ENCODE results near the gene AK9.
"Not testable (repeated sequence)": the region's sequence is repeated elsewhere in the genome, so short reads cannot be mapped to it uniquely, and the experiment has no call there.

AK9 gene

DNA sequence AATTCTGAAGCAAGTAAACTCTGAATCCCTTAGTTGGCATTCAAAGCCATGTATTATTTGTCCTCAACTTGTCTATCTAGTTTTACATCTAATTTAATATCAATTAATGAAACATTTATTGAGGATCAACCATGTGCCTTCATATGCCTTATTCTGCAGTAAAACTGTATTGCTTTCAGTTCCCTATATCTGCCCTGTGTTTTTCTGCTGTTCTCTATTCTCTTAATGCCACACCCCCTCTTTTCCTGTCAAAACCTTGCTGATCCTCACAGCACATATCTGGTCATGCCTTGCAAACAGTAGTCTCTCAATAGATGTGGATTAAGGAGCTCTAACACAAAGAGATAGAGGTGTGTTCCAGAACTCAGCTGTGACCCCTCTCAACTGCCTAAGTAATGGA lies 2.1 kb upstream of the AK9 start:
- DNase-seq: no peak

DNA sequence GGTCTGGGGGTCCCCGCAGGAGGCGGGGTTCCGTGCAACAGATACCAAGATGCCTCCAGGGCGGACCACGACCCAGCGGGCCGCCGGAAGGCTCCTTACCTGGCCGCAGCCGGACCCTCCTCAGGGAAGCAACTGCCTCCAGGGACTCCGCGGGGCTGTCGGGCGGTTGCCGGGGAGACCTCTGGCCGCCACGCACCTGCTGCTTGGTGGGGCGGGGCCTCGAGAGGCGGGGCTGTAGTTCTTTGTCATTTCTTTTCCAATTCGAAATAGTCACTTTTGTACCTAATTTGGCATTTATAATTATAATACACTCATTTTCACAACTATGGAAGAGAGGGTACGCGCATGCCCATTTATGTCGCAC lies 647 bp downstream of the AK9 start:
- DNase-seq: peak; percentile 25 to 38 (median 29)

DNA sequence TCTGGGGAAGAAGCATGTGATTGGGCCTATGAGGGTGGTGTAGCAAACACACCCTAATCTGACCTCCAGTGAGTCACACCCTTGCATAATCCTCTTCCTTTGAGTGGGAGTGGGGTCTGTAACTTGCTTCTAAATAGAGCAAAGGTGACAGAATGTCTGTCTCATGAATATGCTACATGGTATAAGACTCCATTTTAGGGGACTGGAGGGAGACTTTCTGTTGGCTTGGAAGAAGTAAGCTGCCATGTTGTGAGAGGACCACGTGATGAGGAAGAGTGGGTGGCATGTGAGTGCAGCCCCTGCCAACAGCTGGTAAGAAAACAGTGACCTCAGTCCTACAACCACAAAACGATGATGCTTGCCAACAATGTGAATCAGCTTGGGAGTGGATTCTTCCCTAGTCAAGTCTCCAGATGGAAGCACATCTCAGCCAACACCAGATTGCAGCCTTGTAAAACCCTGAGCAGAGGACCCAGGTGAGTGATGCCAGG lies 3.7 kb downstream of the AK9 start:
- DNase-seq: no peak

DNA sequence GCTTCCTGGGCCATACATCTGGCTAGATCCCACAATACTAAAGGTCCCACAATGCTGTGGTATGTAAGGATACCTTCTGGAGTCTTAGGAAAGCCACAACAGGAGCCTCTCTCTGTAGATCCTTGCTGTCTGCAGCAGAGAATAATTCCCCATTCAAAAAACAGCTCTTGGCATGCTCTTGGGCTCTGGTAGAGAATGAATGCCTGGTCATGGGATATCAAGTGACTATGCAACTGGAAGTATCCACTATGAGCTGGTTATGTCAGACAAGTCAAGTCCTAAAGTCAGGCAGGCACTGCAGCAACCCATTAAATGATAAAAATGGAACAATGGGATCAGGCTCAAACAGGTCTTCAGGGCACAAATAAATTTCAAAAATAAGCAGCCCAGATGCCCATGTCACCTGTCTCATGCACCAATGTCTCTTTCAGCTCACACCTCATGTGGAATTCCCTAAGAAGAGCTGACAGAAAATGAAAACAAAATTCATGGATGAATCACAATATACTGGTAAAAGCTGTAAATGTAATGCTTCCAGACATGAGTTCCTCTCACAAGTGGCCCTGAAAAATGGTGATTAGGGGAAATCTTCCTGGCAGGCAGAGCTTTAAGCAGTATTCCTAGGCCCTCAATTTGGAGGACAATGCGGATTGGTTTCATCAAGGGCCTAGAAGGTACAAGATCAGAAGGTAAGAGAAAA lies 4.3 kb downstream of the AK9 start:
- DNase-seq: no peak

DNA sequence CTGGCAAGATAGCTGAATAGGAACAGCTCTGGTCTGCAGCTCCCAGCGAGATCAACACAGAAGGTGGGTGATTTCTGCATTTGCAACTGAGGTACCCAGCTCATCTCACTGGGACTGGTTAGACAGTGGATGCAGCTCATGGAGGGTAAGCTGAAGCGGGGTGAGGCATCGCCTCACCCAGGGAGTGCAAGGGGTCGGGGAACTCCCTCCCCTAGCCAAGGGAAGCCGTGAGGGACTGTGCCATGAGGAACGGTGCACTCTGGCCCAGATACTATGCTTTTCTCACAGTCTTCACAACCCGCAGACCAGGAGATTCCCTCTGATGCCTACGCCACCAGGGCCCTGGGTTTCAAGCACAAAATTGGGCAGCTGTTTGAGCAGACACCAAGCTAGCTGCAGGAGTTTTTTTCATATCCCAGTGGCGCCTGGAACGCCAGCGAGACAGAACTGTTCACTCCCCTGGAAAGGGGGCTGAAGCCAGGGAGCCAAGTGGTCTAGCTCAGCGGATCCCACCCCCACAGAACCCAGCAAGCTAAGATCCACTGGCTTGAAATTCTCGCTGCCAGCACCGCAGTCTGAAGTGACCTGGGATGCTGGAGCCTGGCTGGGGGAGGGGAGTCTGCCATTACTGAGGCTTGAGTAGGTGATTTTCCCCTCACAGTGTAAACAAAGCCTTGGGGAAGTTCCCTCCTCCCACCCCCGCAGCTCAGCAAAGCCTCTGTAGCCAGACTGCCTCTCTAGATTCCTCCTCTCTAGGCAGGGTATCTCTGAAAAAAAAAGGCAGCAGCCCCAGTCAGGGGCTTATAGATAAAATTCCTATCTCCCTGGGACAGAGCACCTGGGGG lies 12.1 kb downstream of the AK9 start:
- not testable (repeated sequence) for DNase-seq

DNA sequence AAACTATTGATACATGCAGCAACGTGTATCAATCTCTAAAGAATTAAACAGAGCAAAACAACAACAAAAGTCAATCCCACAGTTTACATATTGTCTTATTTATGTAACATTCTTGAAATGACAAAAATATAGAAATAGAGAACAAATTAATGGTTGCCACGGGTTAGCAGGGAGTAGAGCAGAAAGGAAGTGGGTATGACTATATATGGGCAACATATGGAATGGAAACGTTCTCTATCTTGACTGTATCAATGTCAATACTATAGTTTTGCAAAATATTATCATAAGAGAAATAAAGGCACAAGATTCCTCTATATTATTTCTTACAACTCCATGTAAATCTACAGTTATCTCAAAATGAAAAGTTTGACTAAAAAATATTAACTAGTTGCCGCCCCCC lies 12.8 kb downstream of the AK9 start:
- DNase-seq: no peak

DNA sequence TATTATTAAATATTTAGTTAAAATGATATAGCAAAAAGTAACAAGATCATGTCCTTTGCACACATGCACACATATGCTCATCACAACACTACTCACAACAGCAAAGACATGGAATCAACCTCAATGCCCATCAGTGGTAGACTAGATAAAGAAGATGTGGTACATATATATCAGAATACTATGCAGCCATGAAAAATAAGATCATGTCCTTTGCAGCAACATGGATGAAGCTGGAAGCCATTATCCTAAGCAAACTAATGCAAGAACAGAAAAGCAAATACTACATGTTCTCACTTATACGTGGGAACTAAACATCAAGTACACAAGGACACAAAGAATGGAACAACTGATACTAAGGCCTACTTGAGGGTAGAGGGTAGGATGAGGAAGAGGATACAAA lies 14.3 kb downstream of the AK9 start:
- DNase-seq: no peak

DNA sequence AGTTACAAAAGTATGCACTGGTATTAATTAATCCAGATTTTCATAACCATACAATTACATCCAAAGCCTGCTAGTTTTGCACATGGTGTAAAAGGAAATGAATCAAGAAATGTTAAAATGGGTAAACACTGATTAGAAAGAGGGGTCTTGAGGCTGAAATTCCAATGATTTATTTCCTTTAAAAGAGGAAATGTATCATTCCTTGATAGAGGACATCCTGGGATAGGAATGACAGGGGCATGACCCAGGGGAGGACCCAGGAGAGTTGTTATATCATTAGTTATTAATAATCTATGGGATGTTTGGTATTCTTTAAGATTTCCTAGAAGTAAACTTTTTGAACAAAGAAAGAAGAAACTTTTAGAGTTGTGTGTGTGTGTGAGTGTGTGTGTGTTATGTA lies 18.2 kb downstream of the AK9 start:
- DNase-seq: no peak

DNA sequence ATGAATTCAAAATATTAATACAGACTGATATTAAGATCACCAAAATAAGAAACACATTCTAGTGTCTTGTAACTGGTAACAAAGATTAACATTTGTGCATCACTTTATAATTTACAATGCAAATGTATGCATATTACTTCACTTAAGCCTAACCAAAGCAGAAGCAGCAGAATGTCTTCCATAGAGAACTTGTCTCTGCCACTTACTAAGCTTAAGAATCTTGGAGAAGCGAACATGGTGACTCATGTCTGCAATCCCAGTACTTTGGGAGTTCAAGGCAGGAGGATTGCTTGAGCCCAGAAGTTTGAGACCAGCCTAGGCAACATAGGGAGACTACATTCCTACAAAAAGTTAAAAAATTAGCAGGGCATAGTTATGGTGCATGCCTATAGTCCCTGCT lies 18.8 kb downstream of the AK9 start:
- DNase-seq: no peak

DNA sequence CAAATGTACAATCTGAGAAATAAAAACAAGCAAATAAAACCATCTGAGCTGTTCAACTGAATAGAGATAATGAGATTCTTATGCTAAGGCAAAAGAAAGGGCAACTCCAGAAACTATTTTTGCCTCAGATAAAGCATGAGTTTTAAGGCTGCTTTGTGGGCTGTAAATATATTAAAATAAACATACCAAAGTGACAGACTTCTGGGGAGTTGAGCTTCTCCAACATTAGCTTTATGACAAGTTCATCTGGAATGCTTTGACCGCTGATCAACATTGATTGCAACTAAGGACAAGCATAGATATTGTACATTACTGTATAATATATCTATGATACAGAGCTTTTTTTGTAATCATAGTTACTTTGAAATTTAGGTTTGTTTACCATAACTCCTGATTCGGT lies 19.3 kb downstream of the AK9 start:
- no peak for DNase-seq

DNA sequence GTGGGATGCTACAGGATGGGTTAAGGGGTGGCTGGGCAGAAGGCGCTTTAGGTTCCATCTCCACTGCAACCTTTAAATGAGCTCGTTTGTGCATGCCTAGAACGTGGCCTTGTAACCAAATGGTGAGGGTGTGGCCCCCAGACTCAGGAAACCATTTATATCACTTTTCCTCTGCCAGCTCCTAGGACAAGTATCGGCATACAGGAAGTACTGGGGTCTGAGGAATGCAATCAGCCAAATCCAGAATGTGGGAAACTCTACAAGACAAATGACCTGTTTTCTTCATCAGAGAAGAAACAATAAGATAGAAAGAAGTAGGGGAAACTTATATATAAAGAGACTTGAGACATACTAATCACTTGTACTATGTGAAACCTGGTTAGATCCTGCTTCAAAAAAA lies 21.2 kb downstream of the AK9 start:
- DNase-seq: no peak

DNA sequence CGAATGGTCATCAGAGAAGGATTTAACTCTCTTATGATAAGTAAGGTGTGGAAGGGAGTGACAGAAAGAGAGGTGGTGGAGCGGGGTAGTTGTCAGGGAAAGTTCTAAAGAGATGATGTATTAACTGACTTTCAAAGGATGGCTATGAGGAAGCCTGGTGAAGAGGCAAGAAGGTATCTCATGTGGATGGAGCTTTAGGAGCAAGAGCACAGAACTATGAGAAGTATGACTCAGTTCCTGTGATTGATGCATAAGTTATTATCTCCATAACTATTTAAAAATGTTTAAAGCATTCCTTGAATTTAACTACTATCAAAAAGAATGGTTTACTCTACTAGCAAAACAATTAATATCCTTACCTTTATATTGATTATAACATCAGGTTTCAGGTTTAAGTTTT lies 28.8 kb downstream of the AK9 start:
- DNase-seq: no peak

DNA sequence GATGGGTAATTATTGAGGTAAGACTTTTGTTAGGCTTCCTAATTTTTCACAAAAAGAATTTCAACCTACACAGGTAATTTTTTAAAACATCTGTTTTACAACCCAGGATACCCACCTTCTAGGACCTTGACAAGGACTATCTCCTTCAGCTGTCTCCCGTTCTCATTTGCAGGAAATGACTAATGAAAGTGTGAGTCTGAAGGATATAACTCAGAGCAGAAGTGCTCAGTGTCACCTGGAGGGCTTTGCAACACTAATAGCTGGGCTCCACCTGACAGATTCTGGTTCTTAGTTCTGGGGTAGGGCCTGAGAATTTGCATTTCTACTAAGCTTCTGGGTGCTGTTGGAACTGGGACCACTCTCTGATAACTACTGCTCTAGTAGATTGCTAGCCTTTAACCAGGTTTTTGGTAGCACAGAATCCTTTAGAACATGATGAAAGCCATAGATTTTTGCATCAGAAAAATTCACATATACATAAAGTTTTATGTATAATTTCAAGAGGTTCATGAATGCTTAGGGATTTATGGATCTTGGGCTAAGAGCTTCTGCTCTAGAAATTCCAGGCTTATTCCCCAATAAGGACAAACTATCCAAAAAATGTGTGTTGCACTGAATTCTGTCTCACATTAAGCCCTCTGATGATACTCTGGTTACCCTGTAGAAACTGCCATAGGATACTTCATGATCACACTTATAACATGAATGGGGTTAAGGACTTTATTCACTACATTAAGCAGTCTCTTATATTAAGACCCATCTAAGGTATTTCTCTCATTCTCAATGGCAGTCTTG lies 30.3 kb downstream of the AK9 start:
- DNase-seq: no peak

DNA sequence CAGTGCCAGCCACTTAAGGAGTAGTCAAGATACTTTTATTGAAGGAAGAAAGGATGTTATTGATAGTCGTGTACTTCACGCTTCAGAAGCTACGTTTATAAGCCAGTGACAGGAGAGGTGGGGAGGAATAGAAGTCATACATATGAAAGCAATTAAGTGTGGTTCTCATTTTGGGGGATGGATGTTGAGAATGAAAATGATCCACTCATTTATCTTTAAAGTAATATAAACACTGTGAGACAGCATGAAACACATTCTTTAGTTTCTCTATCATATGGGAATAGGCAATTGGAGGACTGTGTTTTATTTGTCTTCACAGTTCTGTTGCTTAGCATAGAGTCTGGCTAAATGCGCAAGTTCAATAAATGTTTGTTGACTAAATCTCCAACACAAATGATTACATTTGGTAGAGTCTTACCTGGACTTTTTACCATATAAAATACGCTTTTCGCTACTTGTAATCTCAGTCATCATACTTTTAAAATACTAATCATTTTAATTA lies 35.2 kb downstream of the AK9 start:
- DNase-seq: no peak

DNA sequence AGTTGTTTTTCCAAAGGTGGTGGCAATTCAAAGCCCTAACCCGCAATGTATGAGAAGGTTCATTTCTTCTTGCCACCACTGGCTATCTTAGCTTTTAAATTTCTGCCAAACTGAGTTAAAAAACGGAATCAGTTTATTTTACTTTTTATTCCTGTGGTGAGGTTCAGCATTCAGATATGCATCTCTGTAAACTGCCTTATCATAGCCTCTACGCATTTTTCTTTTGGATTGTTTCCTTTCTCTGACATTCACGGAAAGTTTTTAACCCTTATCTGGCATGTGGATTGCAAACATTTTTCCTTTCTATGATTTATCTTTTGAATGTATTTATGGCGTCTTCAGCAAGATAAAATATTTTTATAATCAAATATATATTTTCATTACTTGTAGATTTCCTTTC lies 37.7 kb downstream of the AK9 start:
- DNase-seq: no peak

DNA sequence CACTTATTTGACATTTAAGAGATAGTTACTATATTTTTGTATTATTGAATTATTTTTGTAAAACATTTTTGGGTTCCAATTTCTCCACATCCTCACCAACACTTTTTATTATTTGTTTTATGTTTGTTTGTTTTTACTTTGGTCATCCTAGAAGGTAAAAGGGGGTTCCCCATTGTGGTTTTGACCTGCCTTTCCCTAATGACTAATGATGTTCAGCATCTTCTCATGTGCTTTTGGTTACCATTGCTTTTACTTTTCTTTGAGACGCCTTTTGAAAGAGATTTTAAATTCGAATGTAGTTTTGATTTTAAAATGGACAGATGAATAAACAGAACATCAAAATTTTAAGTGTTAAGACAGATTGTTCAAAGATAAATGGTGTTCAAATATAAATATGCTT lies 46.9 kb downstream of the AK9 start:
- no peak for DNase-seq

DNA sequence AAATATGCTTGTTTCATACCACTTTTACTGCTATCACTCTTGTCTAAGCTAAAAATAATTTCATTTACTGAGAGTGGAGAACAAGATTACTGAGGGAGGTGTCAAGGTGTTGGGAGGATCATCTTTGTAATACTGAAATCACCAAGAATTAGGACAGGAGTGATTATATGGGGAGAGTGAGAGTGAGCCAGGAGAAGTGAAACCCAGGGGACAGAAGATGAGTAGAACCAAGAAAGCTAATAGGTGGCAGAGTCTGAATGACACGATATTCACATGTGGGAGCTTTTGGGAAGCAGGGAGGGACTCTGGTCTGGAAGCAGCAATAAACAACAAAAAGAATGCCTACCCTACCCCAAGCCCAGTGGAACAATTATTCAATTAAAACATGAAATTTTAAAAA lies 58.6 kb downstream of the AK9 start:
- DNase-seq: no peak

DNA sequence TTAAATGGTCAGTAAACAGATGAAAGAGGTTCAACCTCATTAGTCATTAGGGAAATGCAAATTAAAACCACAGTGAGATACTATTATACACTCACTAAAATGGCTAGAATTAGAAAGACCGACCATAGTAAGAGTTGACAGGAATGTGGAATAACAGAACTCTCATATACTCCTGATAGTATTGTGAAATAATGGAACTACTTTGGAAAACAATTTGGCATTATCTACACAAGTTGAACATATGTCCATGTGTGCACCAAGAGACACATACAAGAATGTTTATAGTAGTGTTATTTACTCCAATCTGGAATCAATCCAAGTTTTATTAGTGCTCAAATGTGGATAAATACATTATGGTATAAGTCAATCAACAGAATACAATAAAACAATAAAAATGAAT lies 59.6 kb downstream of the AK9 start:
- no peak for DNase-seq

DNA sequence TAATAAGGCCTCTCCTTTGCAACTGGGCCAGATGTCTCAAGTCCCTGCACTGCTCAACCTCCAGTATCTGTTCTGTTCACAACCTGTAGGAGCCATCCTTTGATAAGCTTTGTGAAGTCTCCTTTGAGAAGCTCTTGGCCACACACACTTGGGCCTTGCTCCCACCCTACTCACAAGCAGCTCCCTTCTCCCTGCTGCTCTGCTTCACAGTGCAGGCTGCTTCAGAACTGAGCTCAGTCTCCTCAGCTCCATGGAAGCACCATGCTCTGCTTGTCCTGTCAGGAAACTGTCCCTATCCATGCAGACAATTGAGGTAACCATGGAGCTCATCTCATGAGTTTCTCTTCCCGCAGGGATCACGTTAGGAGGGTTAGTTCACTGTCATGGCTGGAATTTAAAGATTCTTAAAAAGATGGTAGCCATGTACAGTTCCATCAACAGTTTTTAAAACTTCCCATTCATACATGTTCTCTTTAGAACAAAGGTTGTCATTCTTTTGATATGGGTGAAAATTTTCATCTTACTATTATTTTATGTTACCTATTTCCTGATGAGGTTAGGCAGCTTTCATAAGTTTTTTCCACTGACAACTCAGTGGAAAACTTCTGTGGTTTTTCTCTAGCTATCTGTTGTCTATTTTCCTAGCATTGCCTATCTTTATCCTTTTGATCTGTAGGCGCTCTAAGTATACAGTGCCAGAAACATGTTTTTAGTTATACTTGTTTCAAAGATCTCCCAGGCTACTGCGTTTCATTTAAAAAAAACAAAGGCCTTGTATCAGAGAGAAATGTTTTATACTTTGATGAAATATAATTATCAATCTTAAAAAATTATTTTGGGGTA lies 62.6 kb downstream of the AK9 start:
- no peak for DNase-seq

DNA sequence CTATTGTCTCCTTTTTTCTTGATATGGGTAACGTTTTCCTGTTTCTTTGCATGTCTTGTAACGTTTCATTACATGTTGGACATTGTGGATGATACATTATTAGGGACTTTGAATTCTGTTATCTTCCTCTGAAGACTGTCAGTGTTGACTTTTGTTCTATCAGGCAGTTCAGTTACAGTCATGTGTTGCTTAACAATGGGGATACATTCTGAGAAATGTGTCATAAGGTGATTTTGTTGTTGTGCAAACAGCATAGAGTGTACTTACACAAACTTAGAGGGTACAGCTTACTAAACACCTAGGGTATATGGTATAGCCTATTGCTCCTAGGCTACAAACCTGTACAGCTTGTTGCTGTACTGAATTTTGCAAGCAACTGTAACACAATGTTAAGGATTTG lies 64.7 kb downstream of the AK9 start:
- DNase-seq: no peak

DNA sequence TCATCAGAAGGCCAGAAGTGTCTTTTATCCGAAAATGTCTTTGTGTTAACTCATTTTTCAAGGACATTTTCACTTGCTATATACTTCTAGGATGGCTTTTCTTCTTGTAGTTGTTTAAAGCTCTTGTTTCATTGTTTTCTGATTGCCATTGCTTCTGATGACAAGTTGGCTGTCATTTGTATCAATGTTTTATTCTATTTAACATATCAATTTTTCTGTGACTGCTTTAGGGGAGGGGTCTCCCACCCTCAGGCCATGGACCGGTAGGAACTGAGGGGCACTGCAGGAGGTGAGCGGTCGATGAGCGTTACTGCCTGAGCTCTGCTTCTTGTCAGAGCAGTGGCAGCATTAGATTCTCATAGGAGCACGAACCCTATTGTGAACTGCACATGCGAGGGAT lies 65.8 kb downstream of the AK9 start:
- DNase-seq: no peak

DNA sequence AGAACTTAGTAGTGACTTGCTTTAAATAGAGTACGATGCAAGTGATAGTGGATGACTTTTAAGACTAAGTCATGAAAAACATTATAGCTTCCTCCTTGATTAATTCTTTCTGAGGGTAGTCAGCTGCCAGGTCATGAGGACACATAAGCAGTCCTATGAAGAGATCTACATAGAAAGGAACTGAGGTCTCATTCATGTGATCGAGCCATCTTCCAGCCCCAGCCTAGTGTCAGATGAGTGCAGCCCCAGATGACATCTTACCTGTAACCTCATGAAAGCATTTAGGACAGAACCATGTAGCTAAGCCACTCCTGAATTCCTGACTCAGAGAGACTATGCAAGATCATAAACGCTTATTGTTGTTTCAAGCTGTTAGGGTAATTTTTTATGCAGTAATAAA lies 67.7 kb downstream of the AK9 start:
- no peak for DNase-seq

DNA sequence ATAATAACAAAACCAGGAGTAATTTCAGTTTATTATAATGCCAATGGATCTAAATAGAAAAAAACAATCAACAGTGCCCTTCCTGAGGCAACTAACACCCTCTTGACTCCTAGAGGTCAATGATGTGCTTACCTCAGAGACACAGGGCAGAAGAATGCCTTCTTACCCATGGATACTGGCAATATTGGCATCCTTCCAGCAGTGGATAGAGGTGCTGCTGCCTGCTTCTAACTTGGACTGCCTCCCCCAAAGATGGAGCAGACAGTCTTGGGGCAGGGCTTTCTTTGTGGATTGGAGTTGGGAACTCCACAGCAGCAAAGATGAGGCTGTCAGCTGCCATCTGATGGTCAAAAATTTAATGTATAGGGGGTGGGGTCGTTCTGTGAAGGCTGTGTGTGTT lies 78.7 kb downstream of the AK9 start:
- DNase-seq: no peak
